Loucy (cell line): ENCODE results near the gene MLLT10.

Source experiments
- CTCF ChIP-seq: fragments of 200-600 bp; sonication (generic); conservative IDR thresholded peaks from 2 replicates; pipeline ENCODE4 v1.5.1; 2014; ENCODE audit warnings: mild to moderate bottlenecking, antibody characterized with exemption, low read length
- EZH2phosphoT487 ChIP-seq: fragments of 200-600 bp; IDR thresholded peaks from 2 replicates; pipeline ENCODE4 v1.6.1; 2018; ENCODE audit warnings: antibody characterized with exemption, mild to moderate bottlenecking, moderate library complexity, borderline replicate concordance

- TF ChIP-seq CTCF (peak; percentile 94), EZH2phosphoT487 (no peak)
Observed at GRCh38 chr10:21675157-21675796, 141.2 kb downstream of the MLLT10 start.
